HG03066 (cell line): ENCODE results near the gene POU2AF1.

Experiments used
- ATAC-seq: cut with Tn5 transposase; IDR thresholded peaks from one replicate; pipeline ENCODE4 v1.9.1; 2021; ENCODE audit warnings: low read depth; ENCODE audit not compliant: unreplicated experiment

POU2AF1 gene

DNA sequence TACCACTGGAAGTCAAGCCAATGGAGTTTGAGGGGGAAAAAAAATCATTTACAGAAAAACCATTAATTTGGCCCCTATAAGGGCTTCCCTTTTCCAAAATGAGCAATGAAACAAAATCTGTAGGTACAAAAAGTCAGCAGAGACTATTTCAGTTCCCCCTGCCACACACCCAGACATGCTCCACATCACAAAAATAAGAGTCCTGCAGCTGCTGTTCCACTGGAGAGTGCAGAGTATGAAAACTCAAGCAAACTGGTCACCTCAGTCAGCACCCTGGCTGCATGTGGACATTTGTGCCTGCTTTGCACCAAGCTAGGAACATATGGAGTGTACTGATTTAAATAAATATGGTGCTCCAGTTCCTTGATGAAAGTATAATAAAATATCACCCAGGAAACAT lies 15.1 kb downstream of the POU2AF1 start:
- peak; percentile 34 for ATAC-seq

- no peak for ATAC-seq
Measured at GRCh38 chr11:111362887-111363411, 16.1 kb downstream of the POU2AF1 start.

GRCh38 chr11:111361874-111362273 lies 17.2 kb downstream of the POU2AF1 start:
- no peak for ATAC-seq

DNA sequence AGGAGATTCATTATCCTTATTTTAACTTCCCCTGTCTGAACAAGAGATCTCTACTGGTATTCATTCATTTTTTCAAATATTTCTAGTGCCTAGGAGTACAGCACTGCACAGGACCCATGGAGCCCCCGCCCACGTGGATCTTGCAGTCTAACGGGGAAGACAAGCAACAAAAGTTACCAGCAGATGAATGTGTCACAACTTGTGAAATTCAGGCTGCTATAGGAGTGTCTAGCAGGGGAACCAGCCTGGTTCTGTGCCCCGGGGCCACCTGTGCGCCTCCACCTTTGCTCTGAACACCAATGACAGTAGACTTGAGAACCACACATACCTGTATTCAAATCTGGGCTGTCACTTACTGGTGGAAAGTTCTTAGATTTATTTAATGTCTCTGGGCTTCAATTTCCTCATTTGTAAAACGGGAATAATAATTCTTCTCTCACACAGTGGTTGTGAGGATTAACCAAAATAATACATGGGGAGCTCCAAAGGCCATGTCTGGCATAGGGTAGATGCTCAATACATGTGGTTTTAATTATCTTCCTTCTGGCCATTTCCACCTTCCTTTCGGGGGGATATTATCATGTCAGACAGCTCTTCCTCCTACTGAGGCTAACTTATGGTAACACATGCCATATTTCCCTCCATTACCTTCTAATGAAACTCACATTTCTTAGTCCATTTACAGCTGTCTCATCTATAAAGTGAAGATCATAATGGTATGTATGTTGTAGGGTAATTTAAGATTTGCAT lies 17.8 kb downstream of the POU2AF1 start:
- no peak for ATAC-seq

- ATAC-seq, result no peak
Measured at GRCh38 chr11:111360150-111361043, 18.7 kb downstream of the POU2AF1 start.

DNA sequence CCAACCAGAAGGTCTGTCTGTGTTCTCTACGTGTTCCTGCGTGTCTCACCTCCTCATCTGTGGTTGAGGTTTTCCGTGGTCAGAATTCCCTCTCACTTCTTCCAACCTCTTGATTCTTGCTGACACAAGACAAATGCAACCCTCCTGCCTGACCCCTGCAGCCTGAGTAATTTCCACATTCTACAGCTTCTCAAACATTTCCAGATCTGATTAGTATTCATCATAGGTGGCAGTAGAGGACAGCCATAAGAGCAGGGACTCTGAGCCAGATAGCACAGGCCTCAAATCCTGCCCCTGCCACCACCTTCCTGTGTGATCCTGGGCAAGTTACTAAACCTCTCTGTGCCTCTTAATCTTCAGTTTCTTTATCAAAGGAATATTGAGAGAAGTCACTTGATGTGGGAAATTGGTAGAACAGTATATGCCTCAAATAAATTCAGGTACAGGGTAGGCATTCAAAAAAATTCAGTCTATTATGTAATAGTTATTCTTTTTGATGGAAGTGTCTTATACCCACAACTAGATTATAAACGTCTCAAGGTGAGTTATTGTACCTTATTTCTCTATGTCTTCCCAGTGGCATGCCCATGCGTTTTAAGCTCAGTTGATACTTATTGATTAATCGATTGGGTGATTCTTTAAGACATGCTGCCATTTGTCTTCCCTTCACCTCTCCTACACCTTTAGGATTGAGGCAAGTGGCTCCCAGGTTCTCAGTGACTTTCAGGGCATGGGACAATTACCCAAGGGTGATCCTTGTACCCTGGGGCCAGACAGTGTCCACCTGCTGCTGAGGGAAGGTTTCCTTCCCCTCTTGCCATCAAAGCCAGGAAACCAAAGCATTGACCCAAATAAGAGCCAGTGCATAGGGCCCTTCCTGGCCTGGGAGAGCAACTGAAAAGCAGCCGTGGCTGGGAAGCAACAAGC lies 19.6 kb downstream of the POU2AF1 start:
- no peak for ATAC-seq

GRCh38 chr11:111358038-111359001 lies 20.8 kb downstream of the POU2AF1 start:
- ATAC-seq, result no peak

GRCh38 chr11:111357150-111358037 lies 21.7 kb downstream of the POU2AF1 start:
- no peak for ATAC-seq

DNA sequence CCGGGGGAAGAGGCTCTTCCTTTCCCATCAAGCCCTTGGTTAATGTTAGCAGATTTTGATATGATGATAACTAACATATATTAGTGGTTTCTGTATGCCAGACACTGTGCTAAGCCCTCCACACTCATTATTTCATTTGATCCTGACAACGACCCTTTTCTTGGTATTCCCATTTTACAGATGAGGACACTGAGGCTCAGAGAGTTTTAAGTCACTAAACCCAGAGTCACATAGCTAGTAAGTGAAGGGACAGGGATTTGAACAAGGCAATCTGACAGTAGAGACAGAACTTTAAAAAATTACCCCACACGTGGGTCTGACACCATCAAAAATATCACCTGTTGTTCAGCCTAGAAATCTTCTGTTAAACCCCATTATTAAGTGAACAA lies 22.4 kb downstream of the POU2AF1 start:
- no peak for ATAC-seq

- no peak for ATAC-seq
Measured at GRCh38 chr11:111355956-111356659, 23.0 kb downstream of the POU2AF1 start.

- no peak for ATAC-seq
Measured at GRCh38 chr11:111355101-111355500, 24.0 kb downstream of the POU2AF1 start.

DNA sequence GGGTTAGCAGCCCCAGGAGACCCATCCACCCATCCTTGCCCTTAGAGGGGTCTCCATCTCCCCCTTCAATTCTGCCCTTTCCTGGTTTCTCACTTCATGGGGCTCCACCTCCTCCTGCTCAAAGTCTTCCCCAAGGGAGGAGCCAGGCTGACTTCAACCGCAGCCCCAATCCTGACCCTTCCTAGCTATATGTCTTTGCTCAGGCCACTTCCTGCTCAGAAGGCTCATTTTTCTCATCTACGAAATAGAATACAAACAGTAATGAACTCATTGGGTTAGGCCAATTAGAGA lies 24.5 kb downstream of the POU2AF1 start:
- ATAC-seq, result no peak

DNA sequence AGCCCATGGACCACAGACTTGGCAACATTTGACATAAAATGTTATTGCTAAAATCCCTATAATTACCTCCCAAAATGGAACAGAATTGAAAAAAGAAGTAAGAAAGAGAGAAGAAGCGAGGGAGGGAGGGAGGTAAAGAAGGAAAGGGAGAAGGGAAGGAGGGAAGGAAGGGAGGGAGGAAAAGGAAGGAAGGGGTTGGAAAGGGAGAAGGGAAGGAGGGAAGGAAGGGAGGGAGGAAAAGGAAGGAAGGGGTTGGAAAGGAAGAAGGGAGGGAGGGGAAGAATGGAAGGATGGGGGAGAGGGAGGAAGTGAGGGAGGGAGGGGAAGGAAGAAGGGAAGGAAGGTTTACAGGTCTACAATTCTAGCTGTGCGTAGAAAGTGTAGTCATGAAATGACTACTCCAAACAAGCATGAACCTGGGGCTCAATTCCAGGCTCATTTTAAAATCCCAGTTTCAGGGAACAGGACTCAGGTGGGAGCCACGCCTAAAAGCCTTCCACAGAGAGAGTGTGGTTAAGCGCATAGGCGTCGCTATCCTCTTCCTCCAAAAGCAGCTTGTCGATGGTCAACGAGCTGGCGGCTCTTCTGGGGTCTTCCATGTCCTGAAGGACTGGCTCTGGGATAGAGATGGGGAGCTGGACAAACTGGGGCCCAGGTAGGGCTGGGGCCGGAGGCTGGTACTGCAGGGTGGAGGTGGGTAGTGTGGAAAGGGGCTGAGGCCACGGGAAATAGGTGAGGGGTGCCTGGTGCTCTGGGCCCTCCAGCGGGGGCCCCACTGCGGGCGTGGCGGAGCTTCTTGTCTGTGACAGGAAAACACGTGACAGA lies 25.1 kb downstream of the POU2AF1 start:
- no peak for ATAC-seq

- no peak for ATAC-seq
Measured at GRCh38 chr11:111352935-111353710, 26.0 kb downstream of the POU2AF1 start.

- no peak for ATAC-seq
Measured at GRCh38 chr11:111352231-111352746, 26.8 kb downstream of the POU2AF1 start.

- ATAC-seq, result no peak
Measured at GRCh38 chr11:111351374-111352055, 27.6 kb downstream of the POU2AF1 start.
